Measurements from ENCODE around the gene KCNQ1. TPM values are rescaled to one million over a fixed set of nuclear protein-coding genes. Genes with fewer than 3 reads are reported as not detected.

KCNQ1 gene
- total RNA-seq, 1 donor from 2014 or later, result 0.86 TPM

DNA sequence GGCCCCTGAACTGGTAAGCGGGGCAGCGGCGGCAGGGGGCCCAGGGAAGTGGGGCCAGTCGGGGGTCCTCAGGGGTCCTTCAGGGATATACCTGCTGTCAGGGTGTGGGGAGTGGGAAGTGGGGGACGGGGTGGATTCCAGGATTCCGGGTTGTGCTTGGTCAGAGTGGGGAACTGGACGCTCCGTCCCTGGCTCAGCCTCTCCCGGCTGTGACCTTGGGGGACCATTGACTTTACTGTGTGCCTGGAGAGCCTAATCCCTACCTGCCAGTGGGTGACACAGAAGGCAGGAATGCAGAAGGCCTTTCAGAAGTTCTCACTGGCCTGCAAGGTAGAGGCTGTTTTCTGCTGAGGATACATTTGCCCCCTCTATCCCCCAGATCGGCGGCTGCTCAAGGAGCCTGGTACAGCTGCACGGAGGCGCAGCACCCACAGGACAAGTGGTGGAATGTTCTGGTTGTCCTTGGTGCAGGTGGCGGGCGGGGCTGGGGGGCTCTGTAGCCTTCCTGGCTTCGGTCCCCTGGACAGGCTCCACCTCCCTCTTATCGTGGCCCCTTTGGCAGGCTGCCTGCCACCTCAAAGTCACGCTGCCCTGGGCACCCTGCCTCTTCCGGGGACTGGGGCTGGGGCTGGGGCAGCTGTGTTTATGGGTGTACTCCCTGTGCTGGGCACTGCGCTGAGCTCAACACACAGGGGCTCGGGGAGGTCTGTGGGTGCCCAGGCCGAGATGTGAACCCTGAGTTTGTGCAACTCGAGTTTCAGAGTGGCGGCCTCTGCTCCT is 18.4 kb downstream of the KCNQ1 start:
- Mint-ChIP-seq H3K4me1 (no peaks in the 10 kb centered on the region), H3K27ac (ENCODE audit: unreplicated experiment) (no peak overlapping the region), H3K27me3 (ENCODE audit: low read depth) (peaks cover 2% of the 10 kb centered on the region), H3K9me3 (no peaks in the 10 kb centered on the region), H3K36me3 (ENCODE audit: low read depth) (no peaks in the 10 kb centered on the region), H3K4me3 (no peak overlapping the region)
- no peak for TF ChIP-seq CTCF (conservative IDR thresholded peaks at IDR 0.05)
- no peak for DNase-seq (ENCODE audit: low read depth, low spot score)

- no peaks in the 10 kb centered on the region for H3K9me3 Mint-ChIP-seq
- DNase-seq (ENCODE audit: low read depth, low spot score), result no peak
- peaks cover 1% of the 10 kb centered on the region for H3K27me3 Mint-ChIP-seq (ENCODE audit: low read depth)
- TF ChIP-seq CTCF (conservative IDR thresholded peaks at IDR 0.05), result no peak
- no peak overlapping the region for H3K27ac Mint-ChIP-seq (ENCODE audit: unreplicated experiment)
- no peaks in the 10 kb centered on the region for H3K36me3 Mint-ChIP-seq (ENCODE audit: low read depth)
- H3K4me3 Mint-ChIP-seq, result no peak overlapping the region
- no peaks in the 10 kb centered on the region for H3K4me1 Mint-ChIP-seq
Measured at GRCh38 chr11:2463766-2464277, 19.0 kb downstream of the KCNQ1 start.

- peaks cover 7% of the 10 kb centered on the region for H3K27me3 Mint-ChIP-seq (ENCODE audit: low read depth)
- no peak overlapping the region for H3K27ac Mint-ChIP-seq (ENCODE audit: unreplicated experiment)
- H3K9me3 Mint-ChIP-seq, result no peaks in the 10 kb centered on the region
- no peaks in the 10 kb centered on the region for H3K36me3 Mint-ChIP-seq (ENCODE audit: low read depth)
- DNase-seq (ENCODE audit: low read depth, low spot score), result no peak
- no peaks in the 10 kb centered on the region for H3K4me1 Mint-ChIP-seq
- no peak overlapping the region for H3K4me3 Mint-ChIP-seq
- no peak for TF ChIP-seq CTCF (conservative IDR thresholded peaks at IDR 0.05)
Measured at GRCh38 chr11:2464451-2465165, 19.8 kb downstream of the KCNQ1 start.

GRCh38 chr11:2465202-2466068 is 20.6 kb downstream of the KCNQ1 start:
- no peak overlapping the region for H3K27ac Mint-ChIP-seq (ENCODE audit: unreplicated experiment)
- TF ChIP-seq CTCF (conservative IDR thresholded peaks at IDR 0.05), result no peak
- DNase-seq (ENCODE audit: low read depth, low spot score), result no peak
- H3K4me3 Mint-ChIP-seq, result no peak overlapping the region
- peaks cover 11% of the 10 kb centered on the region for H3K27me3 Mint-ChIP-seq (ENCODE audit: low read depth)
- H3K9me3 Mint-ChIP-seq, result no peaks in the 10 kb centered on the region
- H3K36me3 Mint-ChIP-seq (ENCODE audit: low read depth), result no peaks in the 10 kb centered on the region
- H3K4me1 Mint-ChIP-seq, result no peaks in the 10 kb centered on the region

DNA sequence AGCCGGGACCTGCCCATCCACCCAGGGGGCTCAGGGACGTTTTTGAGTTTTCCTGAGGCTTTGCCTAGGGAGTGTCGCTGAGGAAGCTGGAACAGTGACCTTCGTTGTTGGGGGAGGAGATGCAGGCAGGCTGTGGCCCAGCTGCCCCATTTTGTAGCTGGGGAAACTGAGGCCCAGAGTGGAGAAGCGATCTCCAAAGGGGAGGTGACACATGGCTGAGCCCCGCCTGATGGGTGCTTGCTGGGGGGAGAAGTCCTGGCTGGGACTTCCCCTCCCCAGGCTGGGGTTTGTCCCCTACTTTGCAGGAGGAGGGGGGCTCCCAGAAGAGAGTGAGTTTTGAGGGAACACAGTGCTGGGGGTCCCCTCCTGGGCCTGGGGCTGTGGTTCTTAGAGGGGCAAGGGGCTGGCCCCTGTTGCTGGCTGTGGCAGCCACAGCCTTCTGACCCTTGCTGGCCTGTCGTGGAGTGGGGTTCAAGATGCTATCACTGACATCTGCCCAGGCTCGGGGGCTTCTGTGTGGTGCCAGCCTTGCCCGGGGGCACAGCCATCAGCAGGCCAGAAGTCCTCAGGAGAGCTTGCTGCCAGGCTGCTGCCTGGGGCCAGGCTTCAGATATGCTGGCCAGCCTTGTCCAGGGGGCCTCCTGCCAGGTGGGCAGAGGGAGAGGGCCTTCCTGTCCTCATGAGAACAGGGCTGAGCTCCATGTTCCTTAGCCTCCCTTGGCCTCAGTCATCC is 21.4 kb downstream of the KCNQ1 start:
- Mint-ChIP-seq H3K27me3 (ENCODE audit: low read depth) (peaks cover 15% of the 10 kb centered on the region), H3K9me3 (no peaks in the 10 kb centered on the region), H3K36me3 (ENCODE audit: low read depth) (no peaks in the 10 kb centered on the region), H3K4me3 (no peak overlapping the region), H3K4me1 (no peaks in the 10 kb centered on the region), H3K27ac (ENCODE audit: unreplicated experiment) (no peak overlapping the region)
- no peak for DNase-seq (ENCODE audit: low read depth, low spot score)
- no peak for TF ChIP-seq CTCF (conservative IDR thresholded peaks at IDR 0.05)
